Mesendoderm (in vitro differentiated cells): ENCODE measurements around the gene MTURN.

ENCODE experiments used
- DNase-seq: peaks from one replicate; pipeline ENCODE4 v3.0.0; 2013
- H2AK5ac ChIP-seq: 2 replicates; pipeline ENCODE4 v1.6.1; 2013; ENCODE audit warnings: low read length, inconsistent platforms
- H2BK120ac ChIP-seq: 2 replicates; pipeline ENCODE4 v1.6.1; 2013; ENCODE audit warnings: low read depth, mild to moderate bottlenecking, low read length, moderate library complexity, mixed read lengths
- H2BK15ac ChIP-seq: replicated peaks from 2 replicates; pipeline ENCODE4 v1.6.1; 2013; ENCODE audit warnings: low read depth, mild to moderate bottlenecking, moderate library complexity
- H2BK5ac ChIP-seq: 2 replicates; pipeline ENCODE4 v1.6.1; 2013; ENCODE audit warnings: low read length, inconsistent platforms
- H3K18ac ChIP-seq: 2 replicates; pipeline ENCODE4 v1.6.1; 2013; ENCODE audit warnings: mild to moderate bottlenecking, low read length, mixed read lengths
- H3K23ac ChIP-seq: one replicate; pipeline ENCODE4 v1.6.1; 2013; ENCODE audit warnings: low read length
- H3K27ac ChIP-seq: 2 replicates; pipeline ENCODE4 v1.5.1; 2013; ENCODE audit warnings: low read depth, mild to moderate bottlenecking, inconsistent platforms, low read length, moderate library complexity
- H3K27me3 ChIP-seq: 2 replicates; pipeline ENCODE4 v1.6.1; 2013; ENCODE audit warnings: low read length, control low read depth, mild to moderate bottlenecking, inconsistent platforms; ENCODE audit not compliant: insufficient read depth, poor library complexity
- H3K36me3 ChIP-seq: 2 replicates; pipeline ENCODE4 v1.6.1; 2013; ENCODE audit warnings: low read length, inconsistent platforms; ENCODE audit not compliant: control insufficient read depth, insufficient read depth
- H3K4ac ChIP-seq: one replicate; pipeline ENCODE4 v1.6.1; 2013; ENCODE audit warnings: low read depth, mild to moderate bottlenecking, low read length, moderate library complexity
- H3K4me1 ChIP-seq: 2 replicates; pipeline ENCODE4 v1.6.1; 2013; ENCODE audit warnings: low read depth, low read length, inconsistent platforms; ENCODE audit not compliant: control insufficient read depth
- H3K4me2 ChIP-seq: 2 replicates; pipeline ENCODE4 v1.6.1; 2013; ENCODE audit warnings: low read length
- H3K4me3 ChIP-seq: 2 replicates; pipeline ENCODE4 v1.5.1; 2013; ENCODE audit warnings: mild to moderate bottlenecking, low read length
- H3K56ac ChIP-seq: one replicate; pipeline ENCODE4 v1.6.1; 2013; ENCODE audit warnings: low read length
- H3K79me1 ChIP-seq: 2 replicates; pipeline ENCODE4 v1.6.1; 2013; ENCODE audit warnings: low read length, inconsistent platforms
- H3K79me2 ChIP-seq: 2 replicates; pipeline ENCODE4 v1.6.1; 2013; ENCODE audit warnings: mild to moderate bottlenecking, low read length; ENCODE audit not compliant: control insufficient read depth, insufficient read depth
- H3K9ac ChIP-seq: 2 replicates; pipeline ENCODE4 v1.6.1; 2013; ENCODE audit warnings: low read length, inconsistent platforms
- H4K5ac ChIP-seq: one replicate; pipeline ENCODE4 v1.6.1; 2013; ENCODE audit warnings: low read length
- H4K8ac ChIP-seq: one replicate; pipeline ENCODE4 v1.6.1; 2013; ENCODE audit warnings: low read depth, mild to moderate bottlenecking, control low read depth, low read length, moderate library complexity
- WGBS: extraction: QIAGEN DNeasy Blood & Tissue Kit; methylation state at CpG from one replicate; pipeline ENCODE4 v1.1.7; 2013; ENCODE audit warnings: low lambda C conversion rate, missing lambda C conversion rate; ENCODE audit not compliant: insufficient coverage; ENCODE audit errors: extremely low coverage; 5-methylcytosine and 5-hydroxymethylcytosine counted together

The MTURN gene

GRCh38 chr7:30165590-30165989 lies 30.8 kb downstream of the MTURN start:
- no peak overlapping the region for H3K23ac ChIP-seq
- no peak overlapping the region for H4K5ac ChIP-seq
- WGBS: no CpG with 5 or more reads among the region's 3 CpGs
- no peak overlapping the region for H2AK5ac ChIP-seq
- no peak overlapping the region for H3K18ac ChIP-seq
- no peak overlapping the region for H2BK5ac ChIP-seq
- no peak overlapping the region for H3K4me2 ChIP-seq
- no peaks in the 10 kb centered on the region for H3K79me1 ChIP-seq
- H3K27me3 ChIP-seq: no peaks in the 10 kb centered on the region
- no peak overlapping the region for H3K56ac ChIP-seq
- H3K4ac ChIP-seq: no peak overlapping the region
- H3K4me1 ChIP-seq: no peaks in the 10 kb centered on the region
- H3K4me3 ChIP-seq: no peak overlapping the region
- no peak overlapping the region for H4K8ac ChIP-seq
- no peak overlapping the region for H2BK120ac ChIP-seq
- no peak for DNase-seq
- no peak overlapping the region for H3K9ac ChIP-seq
- H3K27ac ChIP-seq: no peak overlapping the region
- H3K36me3 ChIP-seq: no peaks in the 10 kb centered on the region
- no peak overlapping the region for H2BK15ac ChIP-seq
- no peaks in the 10 kb centered on the region for H3K79me2 ChIP-seq

DNA sequence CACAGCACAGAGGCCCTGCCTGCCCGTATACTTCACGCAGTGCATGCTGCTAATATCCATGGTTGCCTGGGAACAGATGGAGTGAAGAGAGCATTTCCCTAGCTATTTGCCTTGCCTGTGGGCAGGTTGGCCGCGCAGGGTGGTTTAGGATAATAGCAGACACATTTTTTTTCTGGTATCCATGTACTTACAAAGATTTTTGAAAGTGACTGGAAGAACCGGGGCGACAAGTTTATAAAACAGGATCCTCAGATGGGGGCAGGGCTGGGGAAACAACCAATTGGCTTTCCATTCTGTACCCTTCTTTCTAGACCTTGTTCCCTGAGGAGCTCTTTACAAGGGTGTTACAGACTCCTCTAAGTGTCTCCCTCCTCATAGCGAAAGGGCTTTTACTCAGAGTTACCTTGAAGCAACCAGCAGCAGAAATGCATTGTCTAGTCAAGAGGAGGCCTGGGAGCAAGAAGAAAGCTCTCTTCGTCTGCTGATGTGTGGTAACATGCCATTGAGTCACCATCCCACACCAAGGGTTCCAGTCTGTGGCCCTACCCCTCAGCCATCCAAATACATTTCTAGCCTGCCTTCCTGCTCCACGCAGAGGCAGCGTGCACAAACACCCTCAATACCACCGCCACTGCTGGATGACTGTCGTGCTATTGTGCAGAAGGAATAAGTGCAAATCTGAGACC lies 31.5 kb downstream of the MTURN start:
- no peak for DNase-seq
- H3K18ac ChIP-seq: no peak overlapping the region
- H3K36me3 ChIP-seq: no peaks in the 10 kb centered on the region
- H3K23ac ChIP-seq: no peak overlapping the region
- H4K5ac ChIP-seq: no peak overlapping the region
- no peak overlapping the region for H3K9ac ChIP-seq
- H3K27me3 ChIP-seq: no peaks in the 10 kb centered on the region
- no peak overlapping the region for H3K4ac ChIP-seq
- H3K56ac ChIP-seq: no peak overlapping the region
- H2BK5ac ChIP-seq: no peak overlapping the region
- H3K79me2 ChIP-seq: no peaks in the 10 kb centered on the region
- no peaks in the 10 kb centered on the region for H3K79me1 ChIP-seq
- H3K27ac ChIP-seq: no peak overlapping the region
- no peak overlapping the region for H4K8ac ChIP-seq
- H3K4me2 ChIP-seq: no peak overlapping the region
- no peak overlapping the region for H2AK5ac ChIP-seq
- no peaks in the 10 kb centered on the region for H3K4me1 ChIP-seq
- H2BK15ac ChIP-seq: no peak overlapping the region
- WGBS: no CpG with 5 or more reads among the region's 12 CpGs
- no peak overlapping the region for H3K4me3 ChIP-seq
- no peak overlapping the region for H2BK120ac ChIP-seq

DNA sequence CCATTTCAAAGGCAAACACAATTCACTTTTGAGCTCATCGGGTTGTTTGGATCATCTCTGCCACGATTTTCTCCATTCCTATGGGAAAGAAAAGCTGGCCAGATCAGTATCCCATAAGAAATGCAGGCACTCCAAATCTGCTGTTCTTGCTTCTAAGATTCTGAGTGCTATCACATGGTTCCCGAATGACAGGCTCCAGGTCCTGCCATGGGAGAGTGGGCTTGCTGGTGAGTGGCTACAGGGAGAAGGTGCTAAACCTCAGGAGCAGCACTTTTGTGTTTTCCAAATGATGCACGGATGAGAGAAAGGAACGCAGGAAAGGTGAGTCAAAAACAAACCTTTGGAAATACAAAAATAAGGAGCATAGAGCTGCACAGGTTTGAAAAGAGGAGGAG lies 32.1 kb downstream of the MTURN start:
- no peak overlapping the region for H4K8ac ChIP-seq
- no peak overlapping the region for H2BK120ac ChIP-seq
- DNase-seq: no peak
- H3K4me3 ChIP-seq: no peak overlapping the region
- no peak overlapping the region for H3K23ac ChIP-seq
- H3K27me3 ChIP-seq: no peaks in the 10 kb centered on the region
- no peak overlapping the region for H3K18ac ChIP-seq
- H3K79me2 ChIP-seq: no peaks in the 10 kb centered on the region
- H4K5ac ChIP-seq: no peak overlapping the region
- no peaks in the 10 kb centered on the region for H3K79me1 ChIP-seq
- no peak overlapping the region for H3K4me2 ChIP-seq
- H3K4ac ChIP-seq: no peak overlapping the region
- H3K27ac ChIP-seq: no peak overlapping the region
- WGBS: no CpG with 5 or more reads among the region's 5 CpGs
- H3K9ac ChIP-seq: no peak overlapping the region
- H3K36me3 ChIP-seq: no peaks in the 10 kb centered on the region
- no peak overlapping the region for H2BK15ac ChIP-seq
- H3K56ac ChIP-seq: no peak overlapping the region
- no peaks in the 10 kb centered on the region for H3K4me1 ChIP-seq
- no peak overlapping the region for H2AK5ac ChIP-seq
- H2BK5ac ChIP-seq: no peak overlapping the region

DNA sequence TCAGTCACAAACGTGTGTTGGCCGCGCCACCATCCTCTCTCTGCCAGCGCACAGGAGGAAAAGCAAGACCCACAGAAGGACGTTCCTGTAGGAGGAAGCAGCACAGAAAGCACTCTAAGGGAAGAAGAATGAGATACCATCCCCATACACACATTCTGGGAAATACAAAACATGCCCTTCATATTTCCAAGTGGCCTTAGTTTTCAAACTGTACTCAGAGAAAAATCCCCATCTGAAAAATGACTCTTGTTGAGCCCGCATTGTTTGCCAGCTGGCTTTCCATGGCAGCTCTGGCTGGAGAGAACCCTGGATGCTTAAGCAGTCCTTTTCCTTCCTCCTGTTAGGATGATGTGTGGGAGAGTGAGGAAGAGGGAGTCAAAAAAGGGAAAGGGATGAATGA lies 33.1 kb downstream of the MTURN start:
- Histone ChIP-seq H3K79me2 (no peaks in the 10 kb centered on the region), H3K23ac (no peak overlapping the region), H4K8ac (no peak overlapping the region), H3K36me3 (no peaks in the 10 kb centered on the region), H3K4me1 (no peaks in the 10 kb centered on the region), H3K27me3 (no peaks in the 10 kb centered on the region), H3K9ac (no peak overlapping the region), H3K4me3 (no peak overlapping the region), H4K5ac (no peak overlapping the region), H3K79me1 (no peaks in the 10 kb centered on the region), H2AK5ac (no peak overlapping the region), H3K56ac (no peak overlapping the region), H3K4ac (no peak overlapping the region), H3K27ac (no peak overlapping the region), H2BK120ac (no peak overlapping the region), H2BK5ac (no peak overlapping the region), H3K18ac (no peak overlapping the region), H2BK15ac (no peak overlapping the region), H3K4me2 (no peak overlapping the region)
- no peak for DNase-seq
- no CpG with 5 or more reads among the region's 6 CpGs for WGBS

GRCh38 chr7:30168835-30169573 lies 34.2 kb downstream of the MTURN start:
- no peaks in the 10 kb centered on the region for H3K4me1 ChIP-seq
- H4K5ac ChIP-seq: no peak overlapping the region
- H3K27me3 ChIP-seq: no peaks in the 10 kb centered on the region
- no peaks in the 10 kb centered on the region for H3K36me3 ChIP-seq
- no peak overlapping the region for H2AK5ac ChIP-seq
- no peaks in the 10 kb centered on the region for H3K79me1 ChIP-seq
- H2BK15ac ChIP-seq: no peak overlapping the region
- H3K79me2 ChIP-seq: no peaks in the 10 kb centered on the region
- no peak overlapping the region for H3K4me2 ChIP-seq
- DNase-seq: peak; percentile 51
- H2BK5ac ChIP-seq: no peak overlapping the region
- H3K4ac ChIP-seq: no peak overlapping the region
- no peak overlapping the region for H3K23ac ChIP-seq
- no peak overlapping the region for H3K56ac ChIP-seq
- H2BK120ac ChIP-seq: no peak overlapping the region
- no peak overlapping the region for H4K8ac ChIP-seq
- no peak overlapping the region for H3K9ac ChIP-seq
- H3K27ac ChIP-seq: no peak overlapping the region
- WGBS: no CpG with 5 or more reads among the region's 16 CpGs
- no peak overlapping the region for H3K4me3 ChIP-seq
- no peak overlapping the region for H3K18ac ChIP-seq
